BLaER1 (cell line): ENCODE results near the gene GPC6.

Source experiments
- H3K27ac ChIP-seq: shearing (Covaris generic); formaldehyde crosslinking; 2 replicates; pipeline ENCODE4 v1.8.1; 2022
- H3K27me3 ChIP-seq: shearing (Covaris generic); formaldehyde crosslinking; 2 replicates; pipeline ENCODE4 v1.8.1; 2022
- H3K36me3 ChIP-seq: shearing (Covaris generic); formaldehyde crosslinking; 2 replicates; pipeline ENCODE4 v1.8.1; 2022
- H3K4me1 ChIP-seq: shearing (Covaris generic); formaldehyde crosslinking; 2 replicates; pipeline ENCODE4 v1.8.1; 2022
- H3K4me2 ChIP-seq: shearing (Covaris generic); formaldehyde crosslinking; 2 replicates; pipeline ENCODE4 v1.8.1; 2022
- H3K4me3 ChIP-seq: shearing (Covaris generic); formaldehyde crosslinking; 2 replicates; pipeline ENCODE4 v1.8.1; 2022
- H3K9ac ChIP-seq: shearing (Covaris generic); formaldehyde crosslinking; 2 replicates; pipeline ENCODE4 v1.8.1; 2022
- H3K9me3 ChIP-seq: shearing (Covaris generic); formaldehyde crosslinking; 2 replicates; pipeline ENCODE4 v1.8.1; 2022
- H4K20me1 ChIP-seq: shearing (Covaris generic); formaldehyde crosslinking; 2 replicates; pipeline ENCODE4 v1.8.1; 2022
- Cebpa-rat ChIP-seq: shearing (Covaris generic); IDR thresholded peaks from 2 replicates; pipeline ENCODE4 v1.8.1; 2022

GPC6 gene

DNA sequence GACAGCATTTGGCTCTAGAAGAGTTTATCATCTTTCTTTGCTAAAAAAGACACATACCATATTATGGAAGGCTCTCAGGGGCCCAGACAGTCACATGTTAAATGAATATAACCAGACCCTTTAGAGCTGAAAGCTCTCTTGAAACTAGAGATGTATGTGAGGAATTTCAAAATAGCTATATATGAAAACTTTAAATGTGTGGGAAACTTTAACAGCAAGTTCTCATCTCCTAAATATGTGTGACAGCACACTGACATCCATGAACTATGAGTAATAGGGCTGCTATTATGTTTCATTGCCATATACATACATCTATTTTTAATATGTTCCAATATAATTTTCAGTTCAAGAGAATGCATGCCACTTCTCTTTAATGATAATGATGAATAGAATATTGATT lies 509.5 kb downstream of the GPC6 start:
- Histone ChIP-seq H3K4me3 (no peak overlapping the region), H3K27ac (no peak overlapping the region), H3K9me3 (no peaks in the 10 kb centered on the region), H3K4me1 (no peaks in the 10 kb centered on the region), H3K4me2 (no peak overlapping the region), H3K27me3 (no peaks in the 10 kb centered on the region), H3K36me3 (no peaks in the 10 kb centered on the region), H3K9ac (no peak overlapping the region), H4K20me1 (no peaks in the 10 kb centered on the region)
- no peak for TF ChIP-seq Cebpa-rat

- H3K27me3 ChIP-seq = no peaks in the 10 kb centered on the region
- H3K9ac ChIP-seq = no peak overlapping the region
- no peak overlapping the region for H3K4me2 ChIP-seq
- no peak overlapping the region for H3K27ac ChIP-seq
- TF ChIP-seq Cebpa-rat = no peak
- no peaks in the 10 kb centered on the region for H3K36me3 ChIP-seq
- H3K4me1 ChIP-seq = no peaks in the 10 kb centered on the region
- H3K4me3 ChIP-seq = no peak overlapping the region
- H3K9me3 ChIP-seq = no peaks in the 10 kb centered on the region
- H4K20me1 ChIP-seq = no peaks in the 10 kb centered on the region
Measured at GRCh38 chr13:93736909-93737308, 510.3 kb downstream of the GPC6 start.

- H4K20me1 ChIP-seq = no peaks in the 10 kb centered on the region
- no peak overlapping the region for H3K27ac ChIP-seq
- H3K4me1 ChIP-seq = no peaks in the 10 kb centered on the region
- no peak overlapping the region for H3K4me3 ChIP-seq
- no peak for TF ChIP-seq Cebpa-rat
- no peaks in the 10 kb centered on the region for H3K27me3 ChIP-seq
- H3K9me3 ChIP-seq = no peaks in the 10 kb centered on the region
- H3K4me2 ChIP-seq = no peak overlapping the region
- H3K36me3 ChIP-seq = no peaks in the 10 kb centered on the region
- no peak overlapping the region for H3K9ac ChIP-seq
Measured at GRCh38 chr13:93740334-93740733, 513.7 kb downstream of the GPC6 start.

GRCh38 chr13:93744033-93744432 lies 517.4 kb downstream of the GPC6 start:
- Histone ChIP-seq H3K4me3 (no peak overlapping the region), H3K9me3 (no peaks in the 10 kb centered on the region), H3K36me3 (no peaks in the 10 kb centered on the region), H3K9ac (no peak overlapping the region), H3K4me2 (no peak overlapping the region), H3K27me3 (no peaks in the 10 kb centered on the region), H3K4me1 (no peaks in the 10 kb centered on the region), H3K27ac (no peak overlapping the region), H4K20me1 (no peaks in the 10 kb centered on the region)
- no peak for TF ChIP-seq Cebpa-rat

GRCh38 chr13:93744886-93745285 lies 518.3 kb downstream of the GPC6 start:
- TF ChIP-seq Cebpa-rat = no peak
- no peak overlapping the region for H3K4me3 ChIP-seq
- no peaks in the 10 kb centered on the region for H3K27me3 ChIP-seq
- H3K36me3 ChIP-seq = no peaks in the 10 kb centered on the region
- no peaks in the 10 kb centered on the region for H4K20me1 ChIP-seq
- no peaks in the 10 kb centered on the region for H3K4me1 ChIP-seq
- H3K9me3 ChIP-seq = no peaks in the 10 kb centered on the region
- H3K4me2 ChIP-seq = no peak overlapping the region
- H3K27ac ChIP-seq = no peak overlapping the region
- H3K9ac ChIP-seq = no peak overlapping the region

- Histone ChIP-seq H3K27me3 (no peaks in the 10 kb centered on the region), H3K4me2 (no peak overlapping the region), H3K9ac (no peak overlapping the region), H3K36me3 (no peaks in the 10 kb centered on the region), H3K4me1 (no peaks in the 10 kb centered on the region), H3K4me3 (no peak overlapping the region), H4K20me1 (no peaks in the 10 kb centered on the region), H3K27ac (no peak overlapping the region), H3K9me3 (no peaks in the 10 kb centered on the region)
- no peak for TF ChIP-seq Cebpa-rat
Measured at GRCh38 chr13:93745884-93746283, 519.3 kb downstream of the GPC6 start.

DNA sequence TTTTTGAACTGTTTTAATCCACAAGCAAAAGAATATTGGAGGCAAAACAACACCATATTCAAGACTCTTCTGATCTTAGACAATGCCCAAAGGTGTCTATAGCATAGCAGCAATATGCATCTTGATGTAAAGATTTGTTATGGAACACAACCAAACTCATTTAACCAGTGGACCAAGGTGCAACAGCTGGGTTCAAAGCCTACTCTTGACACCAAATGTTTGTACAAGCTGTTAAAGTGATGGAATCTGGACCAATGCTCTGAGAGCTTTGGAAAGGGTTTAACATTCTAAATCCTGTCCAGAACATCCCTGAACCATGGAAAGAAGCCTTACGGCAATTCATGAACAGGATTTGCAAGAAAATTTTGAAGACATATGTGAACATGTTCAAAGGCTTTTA lies 520.0 kb downstream of the GPC6 start:
- Histone ChIP-seq H3K4me3 (no peak overlapping the region), H3K4me2 (no peak overlapping the region), H4K20me1 (no peaks in the 10 kb centered on the region), H3K27ac (no peak overlapping the region), H3K36me3 (no peaks in the 10 kb centered on the region), H3K4me1 (no peaks in the 10 kb centered on the region), H3K9me3 (no peaks in the 10 kb centered on the region), H3K27me3 (no peaks in the 10 kb centered on the region), H3K9ac (no peak overlapping the region)
- TF ChIP-seq Cebpa-rat = no peak

DNA sequence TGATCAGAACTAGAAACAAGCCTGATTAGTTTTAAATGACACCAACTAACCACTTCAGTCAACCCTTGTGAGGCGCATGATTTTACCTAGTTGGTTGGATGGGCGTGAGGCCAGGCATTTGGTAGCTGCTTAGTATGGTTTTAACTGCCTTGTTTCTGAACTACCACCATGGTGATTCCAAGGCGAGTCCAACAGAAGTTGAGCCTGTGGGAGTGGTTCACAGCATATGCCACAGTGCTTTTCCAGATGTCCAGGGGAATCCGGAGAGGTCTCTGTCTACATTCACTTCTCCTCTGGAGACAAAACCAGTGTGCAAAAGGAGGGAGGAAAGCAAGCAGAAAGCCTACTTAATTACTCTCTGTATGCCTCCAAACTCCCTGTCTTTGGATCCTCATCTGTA lies 524.1 kb downstream of the GPC6 start:
- Histone ChIP-seq H3K27ac (no peak overlapping the region), H3K4me1 (no peaks in the 10 kb centered on the region), H4K20me1 (no peaks in the 10 kb centered on the region), H3K4me3 (no peak overlapping the region), H3K9me3 (no peaks in the 10 kb centered on the region), H3K27me3 (no peaks in the 10 kb centered on the region), H3K9ac (no peak overlapping the region), H3K4me2 (no peak overlapping the region), H3K36me3 (no peaks in the 10 kb centered on the region)
- no peak for TF ChIP-seq Cebpa-rat

- no peak overlapping the region for H3K9ac ChIP-seq
- H3K4me2 ChIP-seq = no peak overlapping the region
- H3K36me3 ChIP-seq = no peaks in the 10 kb centered on the region
- H4K20me1 ChIP-seq = no peaks in the 10 kb centered on the region
- H3K27me3 ChIP-seq = no peaks in the 10 kb centered on the region
- TF ChIP-seq Cebpa-rat = no peak
- H3K4me1 ChIP-seq = no peaks in the 10 kb centered on the region
- no peak overlapping the region for H3K4me3 ChIP-seq
- no peak overlapping the region for H3K27ac ChIP-seq
- no peaks in the 10 kb centered on the region for H3K9me3 ChIP-seq
Measured at GRCh38 chr13:93751117-93751516, 524.5 kb downstream of the GPC6 start.

- Histone ChIP-seq H3K9me3 (no peaks in the 10 kb centered on the region), H3K36me3 (no peaks in the 10 kb centered on the region), H3K4me2 (no peak overlapping the region), H4K20me1 (no peaks in the 10 kb centered on the region), H3K4me3 (no peak overlapping the region), H3K27ac (no peak overlapping the region), H3K4me1 (no peaks in the 10 kb centered on the region), H3K9ac (no peak overlapping the region), H3K27me3 (no peaks in the 10 kb centered on the region)
- no peak for TF ChIP-seq Cebpa-rat
Measured at GRCh38 chr13:93752541-93752940, 525.9 kb downstream of the GPC6 start.

DNA sequence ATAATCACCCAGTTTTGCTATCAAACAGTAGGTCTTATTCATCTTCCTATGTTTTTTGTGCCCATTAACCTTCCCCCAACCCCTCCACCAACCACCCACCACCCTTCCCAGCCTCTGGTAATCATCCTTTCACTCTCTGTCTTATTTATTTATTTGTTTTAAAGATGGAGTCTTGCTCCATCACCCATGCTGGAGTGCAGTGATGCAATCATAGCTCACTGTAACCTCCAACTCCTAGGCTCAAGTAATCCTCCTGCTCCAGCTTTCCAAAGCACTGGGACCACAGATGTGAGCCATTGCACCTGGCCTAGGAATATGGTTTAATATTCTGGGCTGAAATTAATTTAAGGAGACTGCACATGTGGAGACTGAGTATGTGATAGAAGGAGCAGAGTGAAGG lies 527.0 kb downstream of the GPC6 start:
- Histone ChIP-seq H4K20me1 (no peaks in the 10 kb centered on the region), H3K9ac (no peak overlapping the region), H3K4me1 (peaks cover 2% of the 10 kb centered on the region; the same call in 1 of the 2 replicates), H3K27me3 (no peaks in the 10 kb centered on the region), H3K9me3 (no peaks in the 10 kb centered on the region), H3K36me3 (no peaks in the 10 kb centered on the region), H3K4me2 (no peak overlapping the region), H3K4me3 (no peak overlapping the region), H3K27ac (no peak overlapping the region)
- no peak for TF ChIP-seq Cebpa-rat
